SU-DHL-6 (cell line): ENCODE results near the gene IRF9.

Experiments used
- H2AFZ ChIP-seq: fragments of 200-600 bp; sonication (generic); 2 replicates; pipeline ENCODE4 v1.6.1; 2014; ENCODE audit warnings: low read depth, mild to moderate bottlenecking, moderate library complexity, mixed read lengths, antibody characterized with exemption, low read length; ENCODE audit not compliant: severe bottlenecking
- H3F3A ChIP-seq: fragments of 200-600 bp; shearing (Covaris generic); 2 replicates; pipeline ENCODE4 v1.6.0; 2016; ENCODE audit warnings: antibody characterized with exemption, mild to moderate bottlenecking; ENCODE audit not compliant: insufficient read depth
- H3K27ac ChIP-seq: fragments of 200-600 bp; sonication (generic); 2 replicates; pipeline ENCODE4 v1.5.1; 2016; ENCODE audit warnings: low read depth, mild to moderate bottlenecking, low read length, moderate library complexity, mixed read lengths
- H3K27me3 ChIP-seq: fragments of 200-600 bp; sonication (generic), shearing (Covaris generic); 2 replicates; pipeline ENCODE4 v1.6.0; 2014; ENCODE audit warnings: mild to moderate bottlenecking, low read length
- H3K36me3 ChIP-seq: fragments of 200-600 bp; sonication (generic); 2 replicates; pipeline ENCODE4 v1.6.1; 2014; ENCODE audit warnings: mild to moderate bottlenecking, low read length, mixed read lengths
- H3K4me2 ChIP-seq: fragments of 300-600, 200-600 bp; shearing (Covaris generic), sonication (generic); 2 replicates; pipeline ENCODE4 v1.6.0; 2014; ENCODE audit warnings: low read length, low read depth, mild to moderate bottlenecking; ENCODE audit not compliant: poor library complexity, severe bottlenecking
- H3K4me3 ChIP-seq: fragments of 200-600 bp; sonication (generic); 2 replicates; pipeline ENCODE4 v1.5.1; 2014; ENCODE audit warnings: antibody characterized with exemption, low read length, mild to moderate bottlenecking, mixed read lengths; ENCODE audit not compliant: insufficient read depth, poor library complexity, severe bottlenecking
- H3K79me2 ChIP-seq: fragments of 200-600 bp; sonication (generic); 2 replicates; pipeline ENCODE4 v1.6.1; 2014; ENCODE audit warnings: mild to moderate bottlenecking, low read length, moderate library complexity; ENCODE audit not compliant: insufficient read depth
- H3K9ac ChIP-seq: fragments of 200-600 bp; sonication (generic); 2 replicates; pipeline ENCODE4 v1.7.0; 2014; ENCODE audit warnings: mild to moderate bottlenecking, low read length
- H3K9me2 ChIP-seq: fragments of 200-600 bp; sonication (generic); replicated peaks from 2 replicates; pipeline ENCODE4 v1.6.1; 2014; ENCODE audit warnings: low read length; ENCODE audit not compliant: insufficient read depth
- H3K9me3 ChIP-seq: fragments of 200-600 bp; sonication (generic); 2 replicates; pipeline ENCODE4 v1.6.1; 2014; ENCODE audit warnings: low read length, mixed read lengths; ENCODE audit not compliant: insufficient read depth
- H4K20me1 ChIP-seq: fragments of 200-600 bp; sonication (generic); 2 replicates; pipeline ENCODE4 v1.6.1; 2014; ENCODE audit warnings: low read depth, mild to moderate bottlenecking, antibody characterized with exemption, low read length, moderate library complexity, mixed read lengths
- CTCF ChIP-seq: fragments of 200-600 bp; sonication (generic); IDR thresholded peaks from one replicate; pipeline ENCODE4 v1.5.1; 2017; ENCODE audit warnings: antibody characterized with exemption, mild to moderate bottlenecking, low read length, moderate library complexity; ENCODE audit not compliant: insufficient read depth, poor library complexity, severe bottlenecking
- EZH2phosphoT487 ChIP-seq: fragments of 200-600 bp; sonication (generic), shearing (Covaris generic); conservative IDR thresholded peaks from 2 replicates; pipeline ENCODE4 v1.6.1; 2018; ENCODE audit warnings: mild to moderate bottlenecking, antibody characterized with exemption, low read length, moderate library complexity, mixed read lengths

The IRF9 gene

DNA sequence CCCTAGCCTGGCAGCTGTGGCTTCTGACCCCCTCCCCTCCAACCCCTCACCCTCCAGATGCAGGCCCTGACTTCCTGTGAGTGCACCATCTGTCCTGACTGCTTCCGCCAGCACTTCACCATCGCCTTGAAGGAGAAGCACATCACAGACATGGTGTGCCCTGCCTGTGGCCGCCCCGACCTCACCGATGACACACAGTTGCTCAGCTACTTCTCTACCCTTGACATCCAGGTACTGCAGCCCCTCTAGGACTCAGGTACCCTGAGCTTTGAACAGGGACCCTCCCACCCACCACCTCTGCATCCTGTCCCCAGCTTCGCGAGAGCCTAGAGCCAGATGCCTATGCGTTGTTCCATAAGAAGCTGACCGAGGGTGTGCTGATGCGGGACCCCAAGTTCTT is 6.0 kb upstream of the IRF9 start:
- Histone ChIP-seq H3K27me3 (no peaks in the 10 kb centered on the region), H2AFZ (no peak overlapping the region), H3K79me2 (no peaks in the 10 kb centered on the region), H3K27ac (no peak overlapping the region), H3K9me2 (no peaks in the 10 kb centered on the region), H3K9me3 (no peaks in the 10 kb centered on the region), H3K9ac (no peak overlapping the region), H3F3A (no peaks in the 10 kb centered on the region), H3K4me2 (no peak overlapping the region), H3K36me3 (no peaks in the 10 kb centered on the region), H3K4me3 (no peak overlapping the region), H4K20me1 (no peaks in the 10 kb centered on the region)
- TF ChIP-seq CTCF: no peak
- TF ChIP-seq EZH2phosphoT487: no peak

DNA sequence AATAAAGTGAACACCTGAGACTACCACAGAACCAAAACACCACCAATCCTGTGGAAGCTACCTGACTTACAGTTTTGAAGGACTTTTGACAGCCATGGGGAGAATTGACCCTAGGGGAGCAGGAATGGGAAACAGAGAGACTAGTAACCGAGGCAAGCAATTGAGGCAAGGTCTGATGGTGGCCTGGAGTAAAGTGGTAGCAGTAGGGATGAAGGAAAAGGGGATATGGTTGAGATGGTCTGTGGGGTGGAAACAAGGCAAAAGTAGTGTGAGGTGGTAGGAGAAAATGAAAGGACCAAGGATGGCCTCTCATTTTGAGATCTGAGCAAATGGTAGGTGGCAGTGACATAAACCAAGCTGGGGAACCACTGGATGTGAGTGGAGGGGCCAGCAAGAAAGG is 4.2 kb upstream of the IRF9 start:
- H3K9me3 ChIP-seq: no peaks in the 10 kb centered on the region
- no peak overlapping the region for H3K9ac ChIP-seq
- H3K27me3 ChIP-seq: no peaks in the 10 kb centered on the region
- no peak overlapping the region for H3K4me3 ChIP-seq
- no peaks in the 10 kb centered on the region for H3K9me2 ChIP-seq
- no peaks in the 10 kb centered on the region for H4K20me1 ChIP-seq
- no peak overlapping the region for H3K27ac ChIP-seq
- 0 out of 2 replicates have a peak, but pooled peaks cover 3% of the 10 kb centered on the region for H3F3A ChIP-seq
- H3K36me3 ChIP-seq: no peaks in the 10 kb centered on the region
- TF ChIP-seq EZH2phosphoT487: no peak
- TF ChIP-seq CTCF: no peak
- H2AFZ ChIP-seq: no peak overlapping the region
- H3K4me2 ChIP-seq: no peak overlapping the region
- peaks cover 5% of the 10 kb centered on the region; the same call in 1 of the 2 replicates for H3K79me2 ChIP-seq

DNA sequence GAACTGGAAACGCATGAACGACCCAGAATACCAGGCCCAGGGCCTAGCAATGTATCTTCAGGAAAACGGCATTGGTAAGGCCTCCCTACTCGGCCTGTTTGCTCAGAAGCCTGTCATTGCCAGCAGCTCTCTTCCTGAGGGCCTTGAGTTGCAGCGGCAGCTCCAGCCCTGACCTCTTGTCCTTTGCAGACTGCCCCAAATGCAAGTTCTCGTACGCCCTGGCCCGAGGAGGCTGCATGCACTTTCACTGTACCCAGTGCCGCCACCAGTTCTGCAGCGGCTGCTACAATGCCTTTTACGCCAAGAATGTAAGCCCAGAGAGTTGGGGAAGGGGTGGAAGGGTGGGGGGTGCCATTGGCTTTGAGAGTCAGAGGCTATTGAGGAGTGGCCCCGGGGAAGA is 3.7 kb upstream of the IRF9 start:
- Histone ChIP-seq H2AFZ (no peak overlapping the region), H3K9ac (no peak overlapping the region), H3K36me3 (no peaks in the 10 kb centered on the region), H3K27ac (no peak overlapping the region), H3K27me3 (no peaks in the 10 kb centered on the region), H3K79me2 (peaks cover 10% of the 10 kb centered on the region; the same call in 1 of the 2 replicates), H3K4me3 (no peak overlapping the region), H3K9me3 (no peaks in the 10 kb centered on the region), H4K20me1 (no peaks in the 10 kb centered on the region), H3K9me2 (no peaks in the 10 kb centered on the region), H3K4me2 (no peak overlapping the region), H3F3A (0 out of 2 replicates have a peak, but pooled peaks cover 3% of the 10 kb centered on the region)
- TF ChIP-seq CTCF: no peak
